GM19452 (cell line): ENCODE data around the gene AMZ1.
"Not testable (repeated sequence)": the region's sequence is repeated elsewhere in the genome, so short reads cannot be mapped to it uniquely, and the experiment has no call there.

Experiments used
- ATAC-seq: cut with Tn5 transposase; IDR thresholded peaks from one replicate; pipeline ENCODE4 v1.9.1; 2021; ENCODE audit not compliant: unreplicated experiment

AMZ1 gene

GRCh38 chr7:2689343-2689847 lies 1.4 kb downstream of the AMZ1 start:
- no peak for ATAC-seq

GRCh38 chr7:2689951-2690705 lies 2.1 kb downstream of the AMZ1 start:
- no peak for ATAC-seq

DNA sequence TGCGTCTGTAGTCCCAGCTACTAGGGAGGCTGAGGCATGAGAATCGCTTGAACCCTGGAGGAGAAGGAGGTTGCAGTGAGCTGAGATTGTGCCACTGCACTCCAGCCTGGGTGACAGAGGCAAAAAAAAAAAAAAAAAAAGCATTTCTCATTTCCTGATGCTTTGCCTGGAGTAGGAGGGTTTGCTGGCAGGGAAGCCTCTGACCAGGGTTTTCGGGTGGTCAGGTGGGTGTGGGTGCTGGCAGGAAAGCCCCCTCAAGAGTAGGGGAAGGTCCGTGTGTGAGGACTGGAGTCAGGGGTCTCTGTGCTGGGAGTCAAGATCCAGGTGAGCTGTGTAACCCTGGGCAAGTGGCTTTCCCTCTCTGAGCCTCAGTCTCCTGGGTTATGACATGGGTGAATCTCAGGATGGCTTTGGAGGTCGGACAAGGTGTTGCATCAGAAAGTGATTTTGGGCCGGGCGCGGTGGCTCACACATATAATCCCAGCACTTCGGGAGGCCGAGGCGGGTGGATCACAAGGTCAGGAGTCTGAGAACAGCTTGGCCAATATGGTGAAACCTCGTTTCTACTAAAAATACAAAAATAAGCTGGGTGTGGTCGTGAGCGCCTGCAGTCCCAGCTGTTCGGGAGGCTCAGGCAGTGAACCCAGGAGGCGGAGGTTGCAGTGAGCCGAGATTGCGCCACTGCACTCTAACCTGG lies 3.2 kb downstream of the AMZ1 start:
- no peak for ATAC-seq

- not testable (repeated sequence) for ATAC-seq
These were observed 4.0 kb downstream of the AMZ1 start for GRCh38 chr7:2691932-2692439.

- ATAC-seq, result no peak
These were observed 4.5 kb downstream of the AMZ1 start for GRCh38 chr7:2692543-2692942.

DNA sequence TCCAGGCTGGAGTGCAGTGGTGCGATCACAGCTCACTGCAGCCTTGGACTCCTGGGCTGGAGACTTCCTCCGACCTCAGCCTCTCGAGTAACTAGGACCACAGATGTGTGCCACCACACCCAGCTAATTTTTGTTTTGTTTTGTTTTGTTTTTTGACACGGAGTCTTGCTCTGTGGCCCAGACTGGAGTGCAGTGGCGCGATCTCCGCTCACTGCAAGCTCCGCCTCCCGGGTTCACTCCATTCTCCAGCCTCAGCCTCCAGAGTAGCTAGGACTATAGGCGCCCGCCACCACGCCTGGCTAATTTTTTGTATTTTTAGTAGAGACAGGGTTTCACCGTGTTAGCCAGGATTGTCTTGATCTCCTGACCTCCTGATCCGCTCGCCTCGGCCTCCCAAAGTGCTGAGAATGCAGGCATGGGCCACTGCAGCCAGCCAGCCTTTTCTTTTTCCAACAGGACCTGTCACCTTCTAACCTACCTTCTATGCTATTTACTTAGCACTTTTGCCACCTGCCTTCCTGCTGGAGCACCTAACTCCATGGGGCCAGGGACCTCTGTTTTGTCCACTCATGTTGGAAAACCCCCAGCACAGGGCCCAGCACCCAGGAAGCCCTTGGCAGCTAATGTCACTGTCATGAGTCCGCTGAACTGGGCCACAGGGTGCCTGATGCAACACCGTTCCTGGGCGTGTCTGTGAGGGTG lies 5.6 kb downstream of the AMZ1 start:
- ATAC-seq, result not testable (repeated sequence)

GRCh38 chr7:2694122-2694436 lies 6.1 kb downstream of the AMZ1 start:
- not testable (repeated sequence) for ATAC-seq

DNA sequence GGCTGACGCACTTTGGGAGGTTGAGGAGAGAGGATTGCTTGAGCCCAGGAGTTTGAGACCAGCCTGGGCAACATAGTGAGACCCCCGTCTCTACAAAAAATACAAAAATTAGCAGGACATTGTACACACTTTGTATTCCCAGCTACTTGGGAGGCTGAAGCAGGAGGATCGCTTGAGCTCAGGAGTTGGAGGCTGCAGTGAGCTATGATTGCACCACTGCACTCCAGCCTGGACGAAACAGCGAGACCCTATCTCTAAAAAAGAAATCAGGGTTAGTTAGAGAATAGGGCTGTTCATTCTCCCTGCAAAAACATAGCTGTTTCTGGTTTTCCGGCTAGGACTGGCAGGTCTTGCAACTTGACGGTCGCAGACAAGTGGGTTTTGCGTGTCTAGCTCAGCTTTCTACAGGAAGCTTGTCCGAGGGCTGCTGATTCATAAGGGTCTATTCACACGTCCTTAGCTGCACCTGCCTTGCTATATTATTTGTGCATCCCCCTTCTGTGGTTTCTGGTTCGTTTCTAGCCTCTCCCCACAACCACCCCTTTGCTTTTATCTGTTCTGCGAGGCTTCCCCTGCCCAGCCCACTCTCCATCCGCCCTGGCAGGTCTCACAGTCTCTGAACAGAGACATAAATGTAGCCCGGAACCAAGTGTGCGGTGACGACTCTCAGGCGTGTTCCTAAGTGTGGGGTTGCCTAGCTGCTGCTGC lies 10.7 kb downstream of the AMZ1 start:
- ATAC-seq, result peak; percentile 97

GRCh38 chr7:2699289-2699620 lies 11.3 kb downstream of the AMZ1 start:
- no peak for ATAC-seq

DNA sequence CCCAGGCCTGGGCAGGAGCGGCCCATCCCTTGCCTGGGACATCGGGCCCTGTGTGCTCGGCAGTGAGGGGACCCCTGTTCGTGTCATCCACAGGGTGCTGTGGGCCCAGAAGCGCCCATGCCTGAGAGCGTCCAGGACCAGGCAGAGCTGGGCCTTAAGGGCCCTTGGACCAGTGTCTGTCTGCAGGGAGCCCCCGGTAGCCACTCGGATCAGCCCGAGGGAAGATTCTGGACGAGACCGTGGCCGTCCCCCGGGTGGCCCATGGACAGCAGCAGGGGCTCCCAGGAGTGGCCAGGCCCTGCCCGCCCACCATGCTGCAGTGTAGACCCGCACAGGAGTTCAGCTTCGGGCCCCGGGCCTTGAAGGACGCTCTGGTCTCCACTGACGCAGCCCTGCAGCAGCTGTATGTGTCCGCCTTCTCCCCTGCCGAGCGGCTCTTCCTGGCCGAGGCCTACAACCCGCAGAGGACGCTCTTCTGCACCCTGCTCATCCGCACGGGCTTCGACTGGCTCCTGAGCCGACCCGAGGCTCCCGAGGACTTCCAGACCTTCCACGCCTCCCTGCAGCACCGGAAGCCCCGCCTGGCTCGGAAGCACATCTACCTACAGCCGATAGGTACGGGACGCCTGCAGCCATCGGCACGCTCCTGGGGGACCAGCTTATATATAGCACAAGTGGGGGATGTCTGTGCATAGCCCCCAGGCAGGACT lies 12.3 kb downstream of the AMZ1 start:
- ATAC-seq, result no peak

DNA sequence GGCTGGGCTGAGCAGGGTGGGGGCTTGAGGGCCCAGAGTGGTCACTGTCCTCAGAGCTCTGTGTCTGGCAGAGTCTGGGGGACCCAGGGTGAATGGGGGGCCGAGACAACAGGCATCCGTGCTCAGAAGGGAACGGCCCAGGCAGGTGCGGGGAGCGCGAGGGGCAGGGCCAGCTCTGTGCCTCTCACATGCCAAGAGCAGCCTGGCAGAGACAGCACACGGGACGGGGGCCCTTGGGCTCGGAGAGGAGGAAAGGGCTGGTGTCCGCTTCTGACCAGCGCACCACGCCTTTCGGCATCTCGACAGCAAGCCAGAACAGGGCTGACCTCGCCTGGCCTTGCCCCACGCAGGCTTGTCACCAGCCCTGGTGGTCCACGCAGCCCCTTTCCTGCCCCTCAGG lies 13.4 kb downstream of the AMZ1 start:
- no peak for ATAC-seq

- ATAC-seq, result no peak
These were observed 14.0 kb downstream of the AMZ1 start for GRCh38 chr7:2701832-2702593.

- no peak for ATAC-seq
These were observed 14.6 kb downstream of the AMZ1 start for GRCh38 chr7:2702594-2702957.

DNA sequence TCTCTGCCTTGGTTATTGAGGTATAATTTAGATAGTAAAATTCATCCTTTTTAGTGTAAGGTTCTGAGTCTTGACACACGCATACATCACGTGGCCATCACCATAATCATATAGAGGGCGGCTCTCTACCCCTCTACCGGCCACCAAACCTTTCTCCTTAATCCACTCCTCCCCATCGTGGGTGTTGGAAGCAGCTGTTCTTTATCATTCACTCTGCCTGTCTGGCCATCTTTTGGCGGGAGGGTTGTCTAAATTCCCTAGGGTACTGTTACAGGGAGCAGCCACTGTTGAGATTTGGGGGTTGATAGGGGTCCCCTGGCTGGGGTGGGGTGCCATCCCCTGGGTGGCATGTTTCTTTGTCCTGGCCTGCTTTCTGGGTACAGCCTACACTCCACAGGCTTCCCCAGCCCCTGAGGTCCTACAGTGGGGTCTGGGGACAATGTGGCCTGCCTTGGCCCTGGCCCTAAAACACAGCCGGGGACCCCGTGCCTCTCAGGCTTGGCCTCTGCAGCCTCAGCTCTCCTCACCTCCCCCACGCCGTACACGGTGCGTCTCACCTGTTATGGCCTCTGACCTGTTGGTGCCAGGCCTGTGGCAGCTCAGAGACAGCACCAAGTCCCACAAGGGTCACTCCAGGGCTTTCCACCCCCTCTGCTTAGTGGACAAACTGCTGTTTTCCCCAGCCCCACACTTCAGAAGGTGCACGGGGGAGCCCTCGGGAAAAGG lies 17.5 kb downstream of the AMZ1 start:
- no peak for ATAC-seq

GRCh38 chr7:2706685-2707126 lies 18.7 kb downstream of the AMZ1 start:
- no peak for ATAC-seq

- no peak for ATAC-seq
These were observed 19.5 kb downstream of the AMZ1 start for GRCh38 chr7:2707481-2707880.

DNA sequence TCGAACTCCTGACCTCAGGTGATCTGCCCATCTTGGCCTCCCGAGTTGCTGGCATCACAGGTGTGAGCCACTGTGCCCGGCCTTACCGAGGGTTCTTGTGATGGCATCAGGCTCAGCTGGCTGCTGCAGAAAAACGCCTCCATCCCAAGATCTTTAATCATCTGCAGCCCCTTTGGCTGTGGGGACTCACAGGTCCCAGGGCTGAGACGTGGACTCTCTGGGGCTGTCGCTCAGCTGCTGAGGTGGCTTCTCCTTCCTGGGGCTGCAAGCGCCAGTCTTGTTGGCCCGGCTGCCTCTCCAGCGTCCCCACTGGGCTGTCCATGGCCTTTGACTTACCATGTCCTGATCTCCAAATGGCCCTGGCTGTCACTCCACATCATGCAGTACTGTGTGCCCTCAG lies 20.0 kb downstream of the AMZ1 start:
- no peak for ATAC-seq

DNA sequence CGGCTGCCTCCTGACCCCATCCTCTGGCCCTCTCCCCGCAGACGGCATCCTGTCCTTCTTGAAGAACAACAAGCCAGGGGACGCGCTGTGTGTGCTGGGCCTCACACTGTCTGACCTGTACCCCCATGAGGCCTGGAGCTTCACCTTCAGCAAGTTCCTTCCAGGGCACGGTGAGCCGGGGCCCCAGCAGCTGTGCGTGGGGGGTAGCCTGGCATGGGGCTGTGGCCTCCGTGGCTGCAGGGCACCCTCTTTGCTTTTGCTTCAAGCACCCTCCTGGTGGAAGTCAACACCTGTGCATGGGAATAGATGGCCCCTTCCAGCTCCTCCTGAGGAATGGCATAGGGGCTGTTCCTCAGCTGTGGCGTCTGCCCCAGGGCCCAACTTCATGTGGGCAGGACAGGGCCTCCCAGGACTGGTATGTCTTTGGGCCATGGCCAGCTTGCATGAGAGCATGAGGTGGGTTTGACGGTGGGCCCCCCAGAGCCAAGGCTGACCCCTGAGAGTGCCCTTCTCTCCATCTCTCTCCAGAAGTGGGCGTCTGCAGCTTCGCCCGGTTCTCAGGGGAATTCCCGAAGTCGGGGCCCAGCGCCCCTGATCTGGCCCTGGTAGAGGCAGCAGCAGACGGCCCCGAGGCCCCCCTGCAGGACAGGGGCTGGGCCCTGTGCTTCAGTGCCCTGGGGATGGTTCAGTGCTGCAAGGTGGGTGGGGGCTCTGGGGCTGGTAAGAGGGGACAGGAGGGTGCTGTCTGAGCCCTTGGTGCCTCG lies 20.7 kb downstream of the AMZ1 start:
- ATAC-seq, result no peak
